H1 (cell line): Measurements from ENCODE around the gene ETS1. TPM values are rescaled to one million over a fixed set of nuclear protein-coding genes. Genes with fewer than 3 reads are reported as not detected.

ENCODE experiments used
- ASH2L ChIP-seq: fragments of 200-600, 300-600 bp; sonication (generic); IDR thresholded peaks from one replicate; pipeline ENCODE4 v1.7.1; 2017; ENCODE audit warnings: low read length
- BACH1 ChIP-seq: IDR thresholded peaks from 2 replicates; pipeline ENCODE4 v1.6.1; 2012; ENCODE audit warnings: low read length, improper control_type of control experiment
- CBX5 ChIP-seq: fragments of 300-800, 300-1000 bp; sonication (generic); IDR thresholded peaks from 2 replicates; pipeline ENCODE4 v1.7.1; 2016; ENCODE audit warnings: antibody characterized with exemption, low read length, low read depth
- CBX8 ChIP-seq: fragments of 300-800, 300-1000 bp; sonication (generic); IDR thresholded peaks from 2 replicates; pipeline ENCODE4 v1.7.1; 2016; ENCODE audit warnings: low read depth, low read length, borderline replicate concordance
- CEBPB ChIP-seq: IDR thresholded peaks from 2 replicates; pipeline ENCODE4 v1.6.1; 2012; ENCODE audit warnings: low read depth, low read length
- CHD7 ChIP-seq: fragments of 300-600 bp; sonication (generic); IDR thresholded peaks from 2 replicates; pipeline ENCODE4 v1.7.1; 2012; ENCODE audit warnings: low read length, moderate library complexity, mild to moderate bottlenecking, inconsistent platforms; ENCODE audit not compliant: insufficient replicate concordance
- CREB1 ChIP-seq: IDR thresholded peaks from 2 replicates; pipeline ENCODE4 v1.6.1; 2012; ENCODE audit warnings: inconsistent platforms
- EP300 ChIP-seq, 2 experiments: IDR thresholded peaks; 1 replicate in 1 of 2; 2 replicates in 1 of 2; pipeline ENCODE4 v1.6.1; 2011 to 2012; ENCODE audit warnings: low read depth in 2 of 2, low read length in 2 of 2, mild to moderate bottlenecking in 2 of 2, borderline replicate concordance in 1 of 2, inconsistent platforms in 1 of 2, moderate library complexity in 1 of 2
- JUN ChIP-seq: IDR thresholded peaks from 2 replicates; pipeline ENCODE4 v1.6.1; 2011; ENCODE audit warnings: low read depth, mild to moderate bottlenecking, improper control_type of control experiment, low read length
- NRF1 ChIP-seq: IDR thresholded peaks from 2 replicates; pipeline ENCODE4 v1.6.1; 2011; ENCODE audit warnings: mild to moderate bottlenecking, low read depth, low read length, improper control_type of control experiment
- RXRA ChIP-seq: IDR thresholded peaks from 2 replicates; pipeline ENCODE4 v1.6.1; 2011; ENCODE audit warnings: low read depth, mild to moderate bottlenecking, low read length, moderate library complexity; ENCODE audit not compliant: insufficient read depth
- SIX5 ChIP-seq: IDR thresholded peaks from 2 replicates; pipeline ENCODE4 v1.6.1; 2011; ENCODE audit warnings: mild to moderate bottlenecking, low read depth, low read length
- SP4 ChIP-seq: IDR thresholded peaks from 2 replicates; pipeline ENCODE4 v1.6.1; 2012; ENCODE audit warnings: low read length, inconsistent platforms
- SUZ12 ChIP-seq: fragments of 200-600 bp; sonication (generic); IDR thresholded peaks from 2 replicates; pipeline ENCODE4 v1.6.1; 2012; ENCODE audit warnings: mild to moderate bottlenecking, inconsistent platforms, low read length, moderate library complexity, mixed read lengths
- polyA plus RNA-seq, 7 experiments: library from polyadenylated mRNA; depleted of rRNA in 3 of 7; stranded (reverse) in 5 of 7; unstranded in 2 of 7; fragments of >200 nt in 5 of 7; fragments of 200-250 nt in 2 of 7; gene quantifications; 1 replicate in 5 of 7; 2 replicates in 1 of 7; 4 replicates in 1 of 7; pipeline versions ENCODE4 v1.2.1 to v1.2.3, GENCODE V29; 2011 to 2013; ENCODE audit warnings: missing spikeins in 2 of 7, mixed read lengths in 2 of 7
- total RNA-seq: library from RNA; stranded (reverse); fragmentation: NEBNext Ultra II Directional; extraction: Animal tissue kit (Norgen Biotek cat#: 25700); gene quantifications from 2 replicates; pipeline ENCODE4 v1.2.1, GENCODE V29; 2021

The ETS1 gene
- total and polyA plus RNA-seq, 2 of the 8 experiments (the other 6 are each of a cell fraction or from before 2014, with no cell fraction given) = 10.0 to 35.3 TPM

- TF ChIP-seq CHD7 = no peak
- TF ChIP-seq ASH2L = no peak
- TF ChIP-seq CREB1 = no peak
- no peak for TF ChIP-seq CBX5
- TF ChIP-seq SP4 = no peak
- TF ChIP-seq NRF1 = no peak
- no peak for TF ChIP-seq CEBPB
- TF ChIP-seq SIX5 = no peak
- TF ChIP-seq RXRA = no peak
- no peak for TF ChIP-seq BACH1
- no peak for TF ChIP-seq JUN
- TF ChIP-seq CBX8 = no peak
- no peak for TF ChIP-seq EP300 (IDR thresholded peaks at IDR 0.05; ENCODE audit: borderline replicate concordance in 1 of 2, low read depth in 2 of 2, low read length in 2 of 2)
- no peak for TF ChIP-seq SUZ12
Measured at GRCh38 chr11:128462189-128462588, 125.2 kb downstream of the ETS1 start (continued).
